OCI-LY7 (cell line): ENCODE measurements around the gene RPH3AL.

Source experiments
- CTCF ChIP-seq: fragments of 200-600 bp; sonication (generic); conservative IDR thresholded peaks from 2 replicates; pipeline ENCODE4 v1.5.1; 2014; ENCODE audit warnings: mild to moderate bottlenecking, antibody characterized with exemption, low read length, moderate library complexity, mixed read lengths
- EZH2phosphoT487 ChIP-seq: fragments of 200-600 bp; sonication (generic); IDR thresholded peaks from 2 replicates; pipeline ENCODE4 v1.6.1; 2018; ENCODE audit warnings: low read depth, borderline replicate concordance, mild to moderate bottlenecking, mixed run types, antibody characterized with exemption, low read length, moderate library complexity, mixed read lengths

- TF ChIP-seq EZH2phosphoT487 (no peak), CTCF (no peak)
Observed at GRCh38 chr17:197352-197751, 155.3 kb downstream of the RPH3AL start.
